Uterus (tissue), 4 donors: ENCODE data around the gene PRKN. TPM values are rescaled to one million over a fixed set of nuclear protein-coding genes. Genes with fewer than 3 reads are reported as not detected.

Experiments
- DNase-seq, 2 donors: peaks; one replicate each; pipeline ENCODE4 v3.0.0-alpha.2; 2019 to 2020
- H3K27ac ChIP-seq, 2 donors: fragments of 200-600 bp; sonication (generic); 1 replicate in 1 of 2; 2 replicates in 1 of 2; pipeline ENCODE4 v1.5.1; 2016 to 2018
- H3K27me3 ChIP-seq, 2 donors: fragments of 200-600 bp; sonication (generic); one replicate each; pipeline ENCODE4 v1.5.1; 2018 to 2019; ENCODE audit warnings: control low read depth in 1 of 2
- H3K36me3 ChIP-seq, 2 donors: fragments of 200-600 bp; sonication (generic); one replicate each; pipeline ENCODE4 v1.5.1; 2019; ENCODE audit warnings: control low read depth in 1 of 2
- H3K4me1 ChIP-seq, 2 donors: fragments of 200-600 bp; sonication (generic); one replicate each; pipeline ENCODE4 v1.5.1; 2018 to 2019; ENCODE audit warnings: control low read depth in 1 of 2
- H3K4me3 ChIP-seq, 2 donors: fragments of 200-600 bp; sonication (generic); 1 replicate in 1 of 2; 2 replicates in 1 of 2; pipeline ENCODE4 v1.5.1; 2018 to 2019; ENCODE audit warnings: mild to moderate bottlenecking in 1 of 2
- H3K9me3 ChIP-seq, 2 donors: fragments of 200-600 bp; sonication (generic); one replicate each; pipeline ENCODE4 v1.5.1; 2019; ENCODE audit warnings: control low read depth in 1 of 2
- CTCF ChIP-seq, 4 experiments: fragments of 200-600 bp in 2 of 4; fragments of 450-650 bp in 2 of 4; sonication (generic) in 2 of 4; IDR thresholded peaks; one replicate each; pipeline ENCODE4 v1.5.1; 2016 to 2019; ENCODE audit warnings: antibody characterized with exemption in 4 of 4, mild to moderate bottlenecking in 2 of 4, moderate library complexity in 1 of 4
- POLR2A ChIP-seq, 2 donors: fragments of 450-650 bp; IDR thresholded peaks; one replicate each; pipeline ENCODE4 v1.6.1; 2016; ENCODE audit warnings: antibody characterized with exemption in 2 of 2, mild to moderate bottlenecking in 1 of 2, moderate library complexity in 1 of 2
- intact Hi-C: fragments of 100-400 bp; cut with DNase I; formaldehyde crosslinking; loops from one replicate; pipeline ENCODE4 v1.15.1; 2023; ENCODE audit warnings: low total_unique reads
- total RNA-seq, 4 donors: library from RNA; depleted of rRNA in 3 of 4; stranded (reverse); fragments of >200 nt in 3 of 4; gene quantifications; one replicate each; pipeline versions ENCODE4 v1.1.0 to v1.2.4, GENCODE V29; 2014 to 2023
- donor health status: DM: yes; HTN: yes; CAD: no.

The PRKN gene
- total RNA-seq, 4 donors from 2014 or later, result 10.2 to 21.3 (median 13.1) TPM

GRCh38 chr6:161348628-161348994, 1379.0 kb downstream of the PRKN start:
- Histone ChIP-seq H3K4me1 (no peaks in the 10 kb centered on the region), H3K9me3 (no peaks in the 10 kb centered on the region), H3K27me3 (no peaks in the 10 kb centered on the region), H3K36me3 (no peaks in the 10 kb centered on the region), H3K4me3 (no peak overlapping the region), H3K27ac (no peak overlapping the region)
- no peak for DNase-seq
- TF ChIP-seq POLR2A (IDR thresholded peaks at IDR 0.05), result no peak
- TF ChIP-seq CTCF (IDR thresholded peaks at IDR 0.05), result no peak
- intact Hi-C loops, result no loop called here

GRCh38 chr6:161347988-161348627, 1379.5 kb downstream of the PRKN start:
- Histone ChIP-seq H3K36me3 (no peaks in the 10 kb centered on the region), H3K4me3 (no peak overlapping the region), H3K4me1 (no peaks in the 10 kb centered on the region), H3K27ac (no peak overlapping the region), H3K9me3 (no peaks in the 10 kb centered on the region), H3K27me3 (no peaks in the 10 kb centered on the region)
- intact Hi-C loops, result no loop called here
- DNase-seq, result no peak
- TF ChIP-seq POLR2A (IDR thresholded peaks at IDR 0.05) (no peak), CTCF (IDR thresholded peaks at IDR 0.05) (no peak)

DNA sequence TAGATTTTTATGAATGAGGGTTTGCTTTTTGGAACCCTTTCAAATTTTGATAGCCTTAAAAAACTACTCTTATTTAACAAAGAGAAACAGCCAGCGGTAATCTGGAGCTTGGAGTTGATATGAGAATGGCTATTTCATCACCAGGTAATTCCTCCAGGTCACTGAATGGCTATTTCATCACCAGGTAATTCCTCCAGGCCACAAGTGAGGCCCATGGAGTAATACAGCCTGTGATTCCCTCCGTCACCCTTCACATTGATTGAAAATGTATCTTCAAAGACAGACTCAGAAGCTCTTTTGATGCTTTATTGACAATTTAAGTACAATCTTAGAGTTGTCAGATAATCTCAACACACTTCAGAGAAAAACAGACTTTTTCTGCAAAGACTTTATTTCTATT, 1380.4 kb downstream of the PRKN start:
- no peak for DNase-seq
- H3K27me3 ChIP-seq, result no peaks in the 10 kb centered on the region
- H3K36me3 ChIP-seq, result no peaks in the 10 kb centered on the region
- intact Hi-C loops, result no loop called here
- no peak overlapping the region for H3K27ac ChIP-seq
- TF ChIP-seq POLR2A (IDR thresholded peaks at IDR 0.05), result no peak
- no peak for TF ChIP-seq CTCF (IDR thresholded peaks at IDR 0.05)
- H3K4me1 ChIP-seq, result no peaks in the 10 kb centered on the region
- H3K9me3 ChIP-seq, result no peaks in the 10 kb centered on the region
- no peak overlapping the region for H3K4me3 ChIP-seq

DNA sequence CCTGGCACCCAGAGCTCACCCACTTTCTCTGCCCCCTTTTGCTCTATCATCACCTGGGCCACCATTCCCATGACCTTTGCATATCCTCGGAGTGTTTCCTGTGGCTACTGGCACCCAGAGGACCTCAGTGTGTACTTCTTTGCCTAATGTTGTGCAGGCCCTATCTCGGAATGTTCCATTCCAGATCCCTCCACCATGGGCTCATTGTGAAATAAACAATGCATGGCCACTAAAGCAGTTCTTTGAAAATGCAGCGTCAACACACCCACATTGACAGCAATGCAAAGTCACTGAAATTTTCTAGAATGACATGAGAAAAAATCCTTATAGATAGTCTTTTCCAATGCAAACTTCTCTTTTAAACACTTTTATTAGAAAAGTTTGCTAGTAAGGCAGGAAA, 1380.8 kb downstream of the PRKN start:
- Histone ChIP-seq H3K36me3 (no peaks in the 10 kb centered on the region), H3K4me1 (no peaks in the 10 kb centered on the region), H3K9me3 (no peaks in the 10 kb centered on the region), H3K4me3 (no peak overlapping the region), H3K27ac (no peak overlapping the region), H3K27me3 (no peaks in the 10 kb centered on the region)
- no peak for DNase-seq
- intact Hi-C loops, result no loop called here
- TF ChIP-seq CTCF (IDR thresholded peaks at IDR 0.05) (no peak), POLR2A (IDR thresholded peaks at IDR 0.05) (no peak)

- H3K9me3 ChIP-seq, result no peaks in the 10 kb centered on the region
- H3K27ac ChIP-seq, result no peak overlapping the region
- no peak for DNase-seq
- no peaks in the 10 kb centered on the region for H3K27me3 ChIP-seq
- no peak overlapping the region for H3K4me3 ChIP-seq
- no peaks in the 10 kb centered on the region for H3K4me1 ChIP-seq
- TF ChIP-seq CTCF (IDR thresholded peaks at IDR 0.05), result no peak
- no peaks in the 10 kb centered on the region for H3K36me3 ChIP-seq
- intact Hi-C loops, result no loop called here
Measured at GRCh38 chr6:161344626-161345025, 1382.9 kb downstream of the PRKN start.
